Measurements from ENCODE around the gene CYP26C1. TPM values are rescaled to one million over a fixed set of nuclear protein-coding genes. Genes with fewer than 3 reads are reported as not detected.
"Not testable (repeated sequence)": the region's sequence is repeated elsewhere in the genome, so short reads cannot be mapped to it uniquely, and the experiment has no call there.

Gene CYP26C1
- total RNA-seq, 4 donors from 2014 or later, result not detected

DNA sequence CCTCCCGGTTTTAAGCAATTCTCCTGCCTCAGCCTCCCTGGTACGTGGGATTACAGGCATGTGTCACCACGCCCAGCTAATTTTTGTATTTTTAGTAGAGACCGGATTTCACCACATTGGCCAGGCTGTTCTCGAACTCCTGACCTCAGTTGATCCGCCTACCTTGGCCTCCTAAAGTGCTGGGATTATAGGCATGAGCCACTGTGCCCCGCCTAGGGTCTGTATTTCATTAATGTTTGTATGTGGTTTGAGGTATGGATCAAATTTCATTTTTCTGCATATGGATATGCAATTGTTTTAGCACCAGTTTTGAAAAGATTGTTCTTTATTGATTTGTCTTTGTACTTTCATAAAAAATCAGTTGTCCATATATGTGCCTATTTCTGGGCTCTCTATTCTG lies 39.1 kb downstream of the CYP26C1 start:
- Histone ChIP-seq H3K4me1 (no peaks in the 10 kb centered on the region), H3K36me3 (no peaks in the 10 kb centered on the region), H3K9me3 (no peaks in the 10 kb centered on the region), H3K27me3 (no peaks in the 10 kb centered on the region), H3K27ac (no peak overlapping the region), H3K4me3 (no peak overlapping the region)
- in situ Hi-C loops (cut with MboI; ENCODE audit: low sequenced_read_pairs in 4 of 4) (loop anchor here in 3 of 4 donors (25.0 kb wide), 2 partner anchors 188 to 413 kb away; no protein-coding TSS in a partner anchor), intact Hi-C loops (cut with DNase I; ENCODE audit: low total_unique reads) (no loop called here)
- TF ChIP-seq, protein P1, sequence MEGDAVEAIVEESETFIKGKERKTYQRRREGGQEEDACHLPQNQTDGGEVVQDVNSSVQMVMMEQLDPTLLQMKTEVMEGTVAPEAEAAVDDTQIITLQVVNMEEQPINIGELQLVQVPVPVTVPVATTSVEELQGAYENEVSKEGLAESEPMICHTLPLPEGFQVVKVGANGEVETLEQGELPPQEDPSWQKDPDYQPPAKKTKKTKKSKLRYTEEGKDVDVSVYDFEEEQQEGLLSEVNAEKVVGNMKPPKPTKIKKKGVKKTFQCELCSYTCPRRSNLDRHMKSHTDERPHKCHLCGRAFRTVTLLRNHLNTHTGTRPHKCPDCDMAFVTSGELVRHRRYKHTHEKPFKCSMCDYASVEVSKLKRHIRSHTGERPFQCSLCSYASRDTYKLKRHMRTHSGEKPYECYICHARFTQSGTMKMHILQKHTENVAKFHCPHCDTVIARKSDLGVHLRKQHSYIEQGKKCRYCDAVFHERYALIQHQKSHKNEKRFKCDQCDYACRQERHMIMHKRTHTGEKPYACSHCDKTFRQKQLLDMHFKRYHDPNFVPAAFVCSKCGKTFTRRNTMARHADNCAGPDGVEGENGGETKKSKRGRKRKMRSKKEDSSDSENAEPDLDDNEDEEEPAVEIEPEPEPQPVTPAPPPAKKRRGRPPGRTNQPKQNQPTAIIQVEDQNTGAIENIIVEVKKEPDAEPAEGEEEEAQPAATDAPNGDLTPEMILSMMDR (IDR thresholded peaks at IDR 0.05 in 4 of 5, conservative IDR thresholded peaks at IDR 0.05 in 1 of 5), result no peak
- no peak for TF ChIP-seq POLR2A (IDR thresholded peaks at IDR 0.05)
- DNase-seq (no peak), ATAC-seq (no peak)

DNA sequence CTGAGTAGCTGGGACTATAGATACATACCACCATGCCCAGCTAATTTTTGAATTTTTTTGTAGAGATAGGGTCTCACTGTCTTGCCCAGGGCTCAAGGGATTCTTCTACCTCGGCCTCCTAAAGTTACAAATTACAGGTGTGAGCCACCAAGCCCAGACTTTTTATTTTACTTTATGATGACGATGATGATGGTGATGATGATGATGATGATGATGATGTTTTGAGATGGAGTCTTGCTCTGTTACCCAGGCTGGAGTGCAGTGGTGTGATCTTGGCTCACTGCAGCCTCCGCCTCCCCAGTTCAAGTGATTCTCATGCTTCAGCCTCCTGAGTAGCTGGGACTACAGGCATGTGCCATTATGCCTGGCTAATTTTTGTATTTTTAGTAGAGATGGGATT lies 40.5 kb downstream of the CYP26C1 start:
- in situ Hi-C loops (cut with MboI; ENCODE audit: low sequenced_read_pairs in 4 of 4), result loop anchor here in 2 of 4 donors (25.0 kb wide), 1 partner anchor 186 kb away; no protein-coding TSS in a partner anchor
- H3K27me3 ChIP-seq; H3K9me3 ChIP-seq; H3K4me1 ChIP-seq; intact Hi-C loops (cut with DNase I; ENCODE audit: low total_unique reads); H3K36me3 ChIP-seq; DNase-seq; ATAC-seq; H3K4me3 ChIP-seq; H3K27ac ChIP-seq: not testable (repeated sequence)

DNA sequence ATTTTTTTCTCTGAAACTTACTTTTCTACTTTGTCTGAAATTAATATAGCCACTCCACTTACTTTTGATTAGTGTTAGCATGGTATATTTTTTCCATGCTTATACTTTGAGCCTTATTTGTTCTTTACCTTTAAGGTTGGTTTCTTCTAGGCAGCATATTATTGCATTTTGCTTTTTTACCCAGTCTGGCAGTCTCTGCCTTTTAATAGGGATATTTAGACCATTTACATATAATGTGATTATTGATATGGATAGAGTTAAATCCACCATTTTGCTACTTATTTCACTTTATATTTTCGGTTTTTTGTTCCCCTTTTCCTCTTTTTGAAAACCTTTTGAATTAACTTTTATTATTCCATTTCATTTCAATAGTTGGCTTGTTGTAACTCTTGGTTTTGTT lies 43.4 kb downstream of the CYP26C1 start:
- TF ChIP-seq, protein P1 (IDR thresholded peaks at IDR 0.05 in 4 of 5, conservative IDR thresholded peaks at IDR 0.05 in 1 of 5), result no peak
- TF ChIP-seq POLR2A (IDR thresholded peaks at IDR 0.05), result no peak
- intact Hi-C loops (cut with DNase I; ENCODE audit: low total_unique reads), result no loop called here
- DNase-seq (no peak), ATAC-seq (no peak)
- Histone ChIP-seq H3K27me3 (no peaks in the 10 kb centered on the region), H3K36me3 (no peaks in the 10 kb centered on the region), H3K4me1 (no peaks in the 10 kb centered on the region), H3K9me3 (no peaks in the 10 kb centered on the region), H3K27ac (no peak overlapping the region), H3K4me3 (no peak overlapping the region)
- in situ Hi-C loops (cut with MboI; ENCODE audit: low sequenced_read_pairs in 4 of 4), result loop anchor here in 2 of 4 donors (25.0 kb wide), 1 partner anchor 183 kb away; no protein-coding TSS in a partner anchor

DNA sequence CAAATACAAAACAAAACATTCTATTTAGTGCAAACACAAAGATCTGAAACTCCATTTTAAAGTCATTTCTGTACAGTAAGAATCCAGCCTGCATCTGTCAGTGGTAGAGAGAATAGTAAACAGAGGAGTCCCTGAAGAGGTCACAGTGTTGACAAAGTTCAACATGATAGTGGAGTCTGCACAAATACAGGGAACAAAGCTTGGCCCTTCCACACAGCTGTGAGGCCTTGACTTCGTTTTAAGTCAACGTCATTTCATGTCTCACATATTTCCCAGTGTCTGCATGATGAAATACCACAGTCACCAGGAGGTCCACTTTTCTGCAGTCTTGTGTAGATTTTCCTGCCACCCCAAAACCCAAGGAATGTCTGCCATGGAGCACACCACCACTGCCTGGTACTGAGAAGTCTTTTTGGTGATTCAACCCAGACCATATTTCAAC lies 46.1 kb downstream of the CYP26C1 start:
- no peak overlapping the region for H3K27ac ChIP-seq
- H3K4me1 ChIP-seq, result no peaks in the 10 kb centered on the region
- in situ Hi-C loops (cut with MboI; ENCODE audit: low sequenced_read_pairs in 4 of 4), result loop anchor here in 2 of 4 donors (25.0 kb wide), 1 partner anchor 181 kb away; no protein-coding TSS in a partner anchor
- no peaks in the 10 kb centered on the region for H3K36me3 ChIP-seq
- intact Hi-C loops (cut with DNase I; ENCODE audit: low total_unique reads), result no loop called here
- DNase-seq (no peak), ATAC-seq (no peak)
- H3K4me3 ChIP-seq, result no peak overlapping the region
- no peaks in the 10 kb centered on the region for H3K9me3 ChIP-seq
- H3K27me3 ChIP-seq, result no peaks in the 10 kb centered on the region
- TF ChIP-seq, protein P1 (IDR thresholded peaks at IDR 0.05 in 4 of 5, conservative IDR thresholded peaks at IDR 0.05 in 1 of 5), result no peak
- no peak for TF ChIP-seq POLR2A (IDR thresholded peaks at IDR 0.05)

DNA sequence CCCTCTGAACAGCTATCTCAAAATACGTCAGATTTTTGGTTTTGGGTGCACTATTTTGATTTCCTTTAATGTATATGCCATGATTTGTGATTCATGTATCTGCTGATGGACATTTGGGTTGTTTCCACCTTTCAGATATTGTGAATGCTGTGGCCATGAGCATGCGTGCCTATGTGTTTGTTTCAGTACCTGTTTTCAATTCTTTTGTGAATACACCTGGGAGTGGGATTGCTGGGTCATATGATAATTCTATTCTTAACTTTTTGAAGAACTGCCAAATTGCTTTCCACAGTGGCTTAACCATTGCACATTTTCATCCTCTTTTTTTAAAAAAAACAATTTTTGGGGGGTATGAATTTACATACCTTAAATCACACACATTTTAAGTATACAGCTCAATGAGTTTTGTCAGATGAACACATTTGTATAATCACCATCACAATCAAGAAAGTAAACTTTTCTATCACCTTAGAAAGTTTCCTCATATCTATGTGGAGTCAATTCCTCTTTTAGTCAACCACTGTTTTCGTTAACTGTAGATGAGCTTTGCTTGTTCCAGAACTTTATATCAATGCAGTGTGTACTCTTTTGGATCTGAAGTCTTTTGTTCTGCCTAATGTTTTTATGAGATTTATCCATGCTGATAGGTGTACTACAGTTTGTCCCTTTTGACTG lies 50.0 kb downstream of the CYP26C1 start:
- intact Hi-C loops (cut with DNase I; ENCODE audit: low total_unique reads), result no loop called here
- no peak for DNase-seq
- H3K27ac ChIP-seq, result no peak overlapping the region

More for the DNA sequence above, 50.0 kb downstream of the CYP26C1 start:
- Histone ChIP-seq H3K27me3 (no peaks in the 10 kb centered on the region), H3K36me3 (no peaks in the 10 kb centered on the region), H3K9me3 (no peaks in the 10 kb centered on the region), H3K4me3 (no peak overlapping the region), H3K4me1 (no peaks in the 10 kb centered on the region)
- in situ Hi-C loops (cut with MboI; ENCODE audit: low sequenced_read_pairs in 4 of 4), result loop anchor here in 2 of 4 donors (25.0 kb wide), 1 partner anchor 177 kb away; no protein-coding TSS in a partner anchor
- TF ChIP-seq POLR2A (IDR thresholded peaks at IDR 0.05), result no peak
- TF ChIP-seq, protein P1 (IDR thresholded peaks at IDR 0.05 in 4 of 5, conservative IDR thresholded peaks at IDR 0.05 in 1 of 5), result no peak
- ATAC-seq, result no peak
